GM12878 (cell line): ENCODE measurements around the gene MASP1. TPM values are rescaled to one million over a fixed set of nuclear protein-coding genes. Genes with fewer than 3 reads are reported as not detected.

Source experiments
- ATAC-seq: fragments of 200-7000 bp; cut with Tn5 transposase; 3 replicates; pipeline ENCODE4 v1.9.1; 2020; ENCODE audit warnings: mild to moderate bottlenecking, moderate library complexity
- BruUV-seq: library from RNA; stranded (reverse); fragments of 400-500 nt; replicated peaks from 2 replicates; lab custom pipeline; 2021; lab: Mats Ljungman, UMichigan
- CTCF ChIA-PET: fragments of 300-600 bp; sonication (Branson Sonifier 250); formaldehyde crosslinking; extraction: SDS; loops from one replicate; lab custom pipeline; 2021; ENCODE audit warnings: inconsistent platforms; lab: Yijun Ruan, JAX
- POLR2A ChIA-PET: fragments of 350-600 bp; formaldehyde crosslinking; extraction: SDS; loops from one replicate; lab custom pipeline; 2021; ENCODE audit warnings: inconsistent platforms; lab: Charles Lee
- RAD21 ChIA-PET: fragments of 300-600 bp; sonication (Branson Sonifier 250); formaldehyde crosslinking; loops from one replicate; lab custom pipeline; 2023; ENCODE audit warnings: antibody characterized with exemption; ENCODE audit not compliant: unreplicated experiment; lab: Charles Lee
- SMC1A ChIA-PET: fragments of 300-600 bp; sonication (Branson Sonifier 250); formaldehyde crosslinking; loops from one replicate; lab custom pipeline; 2023; ENCODE audit not compliant: unreplicated experiment, uncharacterized antibody; lab: Charles Lee
- DNase-seq: peaks from one replicate; pipeline ENCODE4 v3.0.0-alpha.2; 2011; ENCODE audit warnings: low read depth, low spot score
- FAIRE-seq: peaks from 3 replicates; lab custom pipeline; 2011; peaks lifted over from hg19 to GRCh38; lab: Jason Lieb, UNC
- H2AFZ ChIP-seq: 2 replicates; pipeline ENCODE4 v1.6.0; 2011; ENCODE audit warnings: low read depth, low read length, control low read depth; ENCODE audit not compliant: control insufficient read depth
- H3K27ac ChIP-seq: 2 replicates; pipeline ENCODE4 v1.5.1; 2011; ENCODE audit warnings: control low read depth; ENCODE audit not compliant: control insufficient read depth, insufficient read depth
- H3K27me3 ChIP-seq, 2 experiments: replicated peaks in 1 of 2; 2 replicates each; pipeline versions ENCODE4 v1.6.0 to v1.6.1; 2011; ENCODE audit warnings: low read length in 1 of 2; ENCODE audit not compliant: control insufficient read depth in 2 of 2, insufficient read depth in 2 of 2
- H3K36me3 ChIP-seq, 2 experiments: 2 replicates each; pipeline ENCODE4 v1.5.1; 2011; ENCODE audit warnings: low read length in 1 of 2; ENCODE audit not compliant: control insufficient read depth in 2 of 2, insufficient read depth in 2 of 2
- H3K4me1 ChIP-seq: 2 replicates; pipeline ENCODE4 v1.6.1; 2011; ENCODE audit warnings: mild to moderate bottlenecking, low read length, moderate library complexity, mixed read lengths; ENCODE audit not compliant: control insufficient read depth, insufficient read depth
- H3K4me2 ChIP-seq: 2 replicates; pipeline ENCODE4 v1.6.0; 2011; ENCODE audit warnings: control low read depth; ENCODE audit not compliant: control insufficient read depth, insufficient read depth
- H3K4me3 ChIP-seq: fragments of 200-600 bp; sonication (generic); 2 replicates; pipeline ENCODE4 v1.5.1; 2016
- H3K79me2 ChIP-seq: 2 replicates; pipeline ENCODE4 v1.6.0; 2011; ENCODE audit warnings: low read length; ENCODE audit not compliant: control insufficient read depth, insufficient read depth
- H3K9ac ChIP-seq: 2 replicates; pipeline ENCODE4 v1.8.0; 2011; ENCODE audit warnings: low read length, control low read depth, mixed read lengths; ENCODE audit not compliant: control insufficient read depth, insufficient read depth
- H3K9me3 ChIP-seq: replicated peaks from 3 replicates; pipeline ENCODE4 v1.5.1; 2011; ENCODE audit warnings: mild to moderate bottlenecking, low read length; ENCODE audit not compliant: control insufficient read depth, insufficient read depth
- H4K20me1 ChIP-seq: 2 replicates; pipeline ENCODE4 v1.6.0; 2011; ENCODE audit not compliant: control insufficient read depth, insufficient read depth
- BACH1 ChIP-seq: fragments of 450-650 bp; IDR thresholded peaks from 2 replicates; pipeline ENCODE4 v1.6.1; 2017; ENCODE audit warnings: mild to moderate bottlenecking, borderline replicate concordance
- CUX1 ChIP-seq: IDR thresholded peaks from 2 replicates; pipeline ENCODE4 v1.6.1; 2012; ENCODE audit warnings: improper control_type of control experiment, low read depth, low read length; ENCODE audit not compliant: insufficient replicate concordance
- EGR1 ChIP-seq, 2 experiments: IDR thresholded peaks; 1 replicate in 1 of 2; 2 replicates in 1 of 2; pipeline ENCODE4 v1.6.1; 2011 to 2012; ENCODE audit warnings: low read depth in 2 of 2, low read length in 2 of 2, borderline replicate concordance in 1 of 2, mild to moderate bottlenecking in 1 of 2, moderate library complexity in 1 of 2
- FOS ChIP-seq: IDR thresholded peaks from 3 replicates; pipeline ENCODE4 v1.6.1; 2011; ENCODE audit warnings: borderline replicate concordance; ENCODE audit not compliant: insufficient read length; ENCODE audit errors: extremely low read depth
- HDAC2 ChIP-seq: fragments of 200-600 bp; sonication (generic); IDR thresholded peaks from 2 replicates; pipeline ENCODE4 v1.6.1; 2017
- KDM1A ChIP-seq: fragments of 200-600 bp; sonication (generic); IDR thresholded peaks from 2 replicates; pipeline ENCODE4 v1.6.1; 2016; ENCODE audit warnings: borderline replicate concordance
- KLF5 ChIP-seq: fragments of 450-650 bp; IDR thresholded peaks from 2 replicates; pipeline ENCODE4 v1.6.1; 2014; ENCODE audit warnings: mild to moderate bottlenecking; ENCODE audit not compliant: partially characterized antibody
- MTA2 ChIP-seq: fragments of 450-650 bp; IDR thresholded peaks from 2 replicates; pipeline ENCODE4 v1.6.1; 2016; ENCODE audit warnings: low read depth, mild to moderate bottlenecking, moderate library complexity
- NR2F1 ChIP-seq: fragments of 450-650 bp; conservative IDR thresholded peaks from 2 replicates; pipeline ENCODE4 v1.6.1; 2017; ENCODE audit warnings: mild to moderate bottlenecking
- POLR2AphosphoS5 ChIP-seq: IDR thresholded peaks from 2 replicates; pipeline ENCODE4 v1.6.1; 2011; ENCODE audit warnings: mild to moderate bottlenecking, low read length, inconsistent platforms
- PRDM15 ChIP-seq: fragments of 450-650 bp; formaldehyde crosslinking; IDR thresholded peaks from 2 replicates; pipeline ENCODE4 v1.4.0; 2020; ENCODE audit warnings: mild to moderate bottlenecking, moderate library complexity
- SMARCA5 ChIP-seq: fragments of 450-650 bp; IDR thresholded peaks from 2 replicates; pipeline ENCODE4 v1.6.1; 2017; ENCODE audit warnings: mild to moderate bottlenecking
- TCF3 ChIP-seq: IDR thresholded peaks from 2 replicates; pipeline ENCODE4 v1.6.1; 2012; ENCODE audit warnings: low read depth, mild to moderate bottlenecking, low read length, borderline replicate concordance; ENCODE audit not compliant: insufficient read depth
- ZNF217 ChIP-seq: fragments of 450-650 bp; IDR thresholded peaks from 2 replicates; pipeline ENCODE4 v1.6.1; 2017; ENCODE audit warnings: antibody characterized with exemption, mild to moderate bottlenecking
- WGBS: methylation state at CpG from one replicate; pipeline ENCODE4 v1.1.6; 2016; ENCODE audit warnings: low lambda C conversion rate; ENCODE audit not compliant: insufficient replicate concordance, insufficient coverage; ENCODE audit errors: missing lambda C conversion rate; 5-methylcytosine and 5-hydroxymethylcytosine counted together
- in situ Hi-C: fragments of 300-500 bp; cut with MboI; formaldehyde crosslinking; loops from 9 replicates; pipeline ENCODE4 v1.14.3; 2018; ENCODE audit warnings: mixed read lengths
- intact Hi-C: fragments of 100-400 bp; cut with micrococcal nuclease; formaldehyde crosslinking; loops from one replicate; pipeline ENCODE4 v1.14.2; 2022; ENCODE audit not compliant: unreplicated experiment
- polyA plus RNA-seq, 11 experiments: library from polyadenylated mRNA; depleted of rRNA in 4 of 11; unstranded in 6 of 11; stranded (reverse) in 5 of 11; fragments of >200 nt; fragmentation: Nextera tagmentation in 4 of 11; fragmentation: Illumina TruSeq in 1 of 11; extraction: Ambion mirVana in 4 of 11; extraction: Trizol in 1 of 11; gene quantifications; 1 replicate in 1 of 11; 2 replicates in 10 of 11; pipeline versions ENCODE4 v1.2.1 to v1.2.3, GENCODE V29; 2011 to 2016; ENCODE audit warnings: inconsistent platforms in 2 of 11, missing spikeins in 2 of 11, low read depth in 1 of 11
- total RNA-seq, 4 experiments: library from RNA; depleted of rRNA in 3 of 4; stranded (reverse); fragments of >200 nt in 3 of 4; fragmentation: Illumina TruSeq in 1 of 4; extraction: Trizol in 1 of 4; gene quantifications; 2 replicates each; pipeline versions ENCODE4 v1.2.1 to v1.2.3, GENCODE V29; 2013 to 2021

Gene MASP1
- total and polyA plus RNA-seq, 10 of the 15 experiments (the other 5 are each of a cell fraction or from before 2014, with no cell fraction given): 0.05 TPM; not detected in 9

- no peak overlapping the region for H3K9ac ChIP-seq
- CTCF ChIA-PET: interaction anchor here (1.2 to 1.4 kb wide), 2 partner anchors 47 to 49 kb away, joined by 3 to 6 read pairs; no protein-coding TSS in a partner anchor
- no peaks in the 10 kb centered on the region for H4K20me1 ChIP-seq
- no peaks in the 10 kb centered on the region for H3K9me3 ChIP-seq
- H3K4me3 ChIP-seq: no peak overlapping the region
- DNase-seq (no peak), ATAC-seq (no peak), FAIRE-seq (no peak)
- 9% methylated on average over 1 of the region's 1 CpG for WGBS
- POLR2A ChIA-PET: no interaction called here
- RAD21 ChIA-PET: no interaction called here
- H2AFZ ChIP-seq: no peak overlapping the region
- no peaks in the 10 kb centered on the region for H3K36me3 ChIP-seq
- SMC1A ChIA-PET: no interaction called here
- no peak for TF ChIP-seq PRDM15 (CRISPR knock-in tag)
- no peak for TF ChIP-seq HDAC2
- TF ChIP-seq POLR2AphosphoS5: no peak
- no peak for TF ChIP-seq CUX1
- TF ChIP-seq MTA2: no peak
- TF ChIP-seq BACH1: no peak
- no peak for TF ChIP-seq TCF3
- no peak for TF ChIP-seq SMARCA5
- TF ChIP-seq NR2F1: no peak
- TF ChIP-seq FOS: no peak
- no peak for TF ChIP-seq ZNF217
- no peak for TF ChIP-seq KDM1A
- TF ChIP-seq EGR1 (IDR thresholded peaks at IDR 0.05; ENCODE audit: borderline replicate concordance in 1 of 2, low read depth in 2 of 2, low read length in 2 of 2): no peak
- TF ChIP-seq KLF5: no peak
- intact Hi-C loops (no loop called here), in situ Hi-C loops (no loop called here)
- no peak overlapping the region for H3K27ac ChIP-seq
- no peaks in the 10 kb centered on the region for H3K4me1 ChIP-seq
- peaks cover 0 to 2% of the 10 kb centered on the region in 2 experiments; a peak in 3 of 4 replicates for H3K27me3 ChIP-seq
- H3K4me2 ChIP-seq: no peak overlapping the region
- H3K79me2 ChIP-seq: no peaks in the 10 kb centered on the region
- BruUV-seq: no TSS peak
These were observed 24.8 kb downstream of the MASP1 start for GRCh38 chr3:187266691-187267090.
